ENCODE measurements around the gene LLGL2. TPM values are rescaled to one million over a fixed set of nuclear protein-coding genes. Genes with fewer than 3 reads are reported as not detected.

LLGL2 gene
- total RNA-seq, 1 donor from 2014 or later, result 34.4 TPM

DNA sequence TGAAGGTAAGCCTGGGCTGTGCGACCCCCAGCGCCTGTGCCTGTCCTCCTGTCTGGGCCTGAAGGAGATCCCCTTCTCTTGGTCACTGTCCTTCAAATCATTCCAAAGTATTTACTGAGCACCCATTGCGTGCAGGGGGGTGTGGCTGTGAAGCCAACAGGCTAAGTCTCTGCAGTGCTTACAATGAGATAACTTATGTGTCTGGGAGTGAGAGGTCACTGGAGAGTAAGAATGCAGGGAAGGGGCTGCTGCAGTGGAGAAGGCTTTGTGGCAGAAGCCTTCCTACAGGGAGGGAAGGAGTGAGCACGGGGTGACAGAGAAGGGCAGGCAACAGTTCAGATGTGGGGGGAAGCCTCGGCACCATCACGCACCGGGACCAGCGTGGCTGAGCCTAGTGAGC is 96.6 kb downstream of the LLGL2 start:
- H3K27ac Mint-ChIP-seq (ENCODE audit: unreplicated experiment), result no peak overlapping the region

DNA sequence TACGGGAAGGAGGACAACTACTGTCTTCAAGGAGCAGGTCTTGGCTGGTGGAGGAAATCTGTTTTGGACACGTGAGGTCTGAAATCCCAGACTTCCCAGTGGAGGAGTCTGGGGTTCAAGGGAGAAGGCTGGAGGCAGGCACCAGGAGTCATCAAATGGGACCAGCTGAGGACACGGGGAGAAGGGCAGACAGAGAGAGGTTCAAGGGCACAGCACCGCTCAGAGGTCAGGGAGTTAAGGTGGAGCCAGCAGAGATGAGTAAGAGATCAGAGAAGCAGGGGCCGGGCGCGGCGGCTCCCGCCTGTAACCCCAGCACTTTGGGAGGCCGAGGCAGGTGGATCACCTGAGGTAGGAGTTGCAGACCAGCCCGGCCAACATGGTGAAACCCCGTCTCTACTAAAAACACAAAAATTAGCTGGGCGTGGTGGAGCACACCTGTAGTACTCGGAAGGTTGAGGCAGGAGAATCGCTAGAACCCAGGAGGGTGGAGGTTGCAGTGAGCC is 97.3 kb downstream of the LLGL2 start:
- peak overlapping the region; percentile 7 for H3K27ac Mint-ChIP-seq (ENCODE audit: unreplicated experiment)

More for the DNA sequence above, 96.6 kb downstream of the LLGL2 start:
- H3K9me3 Mint-ChIP-seq (ENCODE audit: unreplicated experiment), result no peaks in the 10 kb centered on the region
- no peak for DNase-seq (ENCODE audit: low spot score)
- TF ChIP-seq, protein P1, sequence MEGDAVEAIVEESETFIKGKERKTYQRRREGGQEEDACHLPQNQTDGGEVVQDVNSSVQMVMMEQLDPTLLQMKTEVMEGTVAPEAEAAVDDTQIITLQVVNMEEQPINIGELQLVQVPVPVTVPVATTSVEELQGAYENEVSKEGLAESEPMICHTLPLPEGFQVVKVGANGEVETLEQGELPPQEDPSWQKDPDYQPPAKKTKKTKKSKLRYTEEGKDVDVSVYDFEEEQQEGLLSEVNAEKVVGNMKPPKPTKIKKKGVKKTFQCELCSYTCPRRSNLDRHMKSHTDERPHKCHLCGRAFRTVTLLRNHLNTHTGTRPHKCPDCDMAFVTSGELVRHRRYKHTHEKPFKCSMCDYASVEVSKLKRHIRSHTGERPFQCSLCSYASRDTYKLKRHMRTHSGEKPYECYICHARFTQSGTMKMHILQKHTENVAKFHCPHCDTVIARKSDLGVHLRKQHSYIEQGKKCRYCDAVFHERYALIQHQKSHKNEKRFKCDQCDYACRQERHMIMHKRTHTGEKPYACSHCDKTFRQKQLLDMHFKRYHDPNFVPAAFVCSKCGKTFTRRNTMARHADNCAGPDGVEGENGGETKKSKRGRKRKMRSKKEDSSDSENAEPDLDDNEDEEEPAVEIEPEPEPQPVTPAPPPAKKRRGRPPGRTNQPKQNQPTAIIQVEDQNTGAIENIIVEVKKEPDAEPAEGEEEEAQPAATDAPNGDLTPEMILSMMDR (IDR thresholded peaks at IDR 0.05; ENCODE audit: unreplicated experiment), result no peak
- peak overlapping the region; percentile 56 for H3K4me3 Mint-ChIP-seq (ENCODE audit: unreplicated experiment)
- H3K36me3 Mint-ChIP-seq (ENCODE audit: low read depth, unreplicated experiment), result peaks cover 15% of the 10 kb centered on the region
- H3K27me3 Mint-ChIP-seq (ENCODE audit: unreplicated experiment), result peaks cover 20% of the 10 kb centered on the region
- no peaks in the 10 kb centered on the region for H3K4me1 Mint-ChIP-seq (ENCODE audit: unreplicated experiment)

DNA sequence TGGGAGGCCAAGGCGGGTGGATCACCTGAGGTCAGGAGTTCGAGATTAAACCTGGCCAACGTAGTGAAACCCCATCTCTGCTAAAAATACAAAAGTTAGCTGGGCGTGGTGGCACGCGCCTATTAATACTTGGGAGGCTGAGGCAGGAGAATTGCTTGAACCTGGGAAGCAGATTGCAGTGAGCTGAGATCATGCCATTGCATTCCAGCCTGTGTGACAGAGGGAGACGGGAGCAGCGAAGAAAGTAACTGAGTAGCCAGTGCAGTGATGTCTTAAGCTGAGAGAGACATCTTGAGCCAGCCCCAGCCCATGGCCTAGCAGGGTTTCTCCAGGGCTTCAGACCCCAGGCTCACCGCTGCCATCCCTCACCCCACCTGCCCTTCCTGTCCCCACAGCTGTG is 97.9 kb downstream of the LLGL2 start:
- Mint-ChIP-seq H3K9me3 (ENCODE audit: unreplicated experiment) (no peaks in the 10 kb centered on the region), H3K4me3 (ENCODE audit: unreplicated experiment) (no peak overlapping the region), H3K27me3 (ENCODE audit: unreplicated experiment) (peaks cover 16% of the 10 kb centered on the region), H3K4me1 (ENCODE audit: unreplicated experiment) (no peaks in the 10 kb centered on the region), H3K27ac (ENCODE audit: unreplicated experiment) (no peak overlapping the region), H3K36me3 (ENCODE audit: low read depth, unreplicated experiment) (peaks cover 10% of the 10 kb centered on the region)
- DNase-seq (ENCODE audit: low spot score), result no peak
- TF ChIP-seq, protein P1 (IDR thresholded peaks at IDR 0.05; ENCODE audit: unreplicated experiment), result no peak

More for the DNA sequence above, 97.3 kb downstream of the LLGL2 start:
- Mint-ChIP-seq H3K36me3 (ENCODE audit: low read depth, unreplicated experiment) (peaks cover 10% of the 10 kb centered on the region), H3K9me3 (ENCODE audit: unreplicated experiment) (no peaks in the 10 kb centered on the region), H3K4me1 (ENCODE audit: unreplicated experiment) (no peaks in the 10 kb centered on the region), H3K4me3 (ENCODE audit: unreplicated experiment) (peak overlapping the region; percentile 56), H3K27me3 (ENCODE audit: unreplicated experiment) (peaks cover 20% of the 10 kb centered on the region)
- no peak for DNase-seq (ENCODE audit: low spot score)
- TF ChIP-seq, protein P1 (IDR thresholded peaks at IDR 0.05; ENCODE audit: unreplicated experiment), result no peak

DNA sequence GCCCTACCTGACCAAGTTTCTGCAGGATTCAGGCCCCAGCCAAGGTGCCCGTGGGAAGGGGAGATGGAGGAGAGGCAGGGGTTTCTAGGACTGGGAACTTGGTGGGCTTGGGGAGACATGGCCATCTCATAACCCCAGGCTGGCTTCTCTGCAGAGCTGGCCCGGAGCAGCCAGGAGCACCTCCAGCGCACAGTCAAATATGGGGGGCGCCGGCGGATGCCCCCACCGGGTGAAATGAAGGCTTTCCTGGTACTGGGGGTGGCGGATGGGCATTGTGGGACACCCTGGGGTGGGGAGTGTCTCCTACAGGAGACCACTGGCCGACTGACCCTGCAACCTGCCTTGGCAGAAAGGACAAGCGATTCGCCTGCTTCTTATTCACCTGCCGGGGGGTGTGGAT is 98.5 kb downstream of the LLGL2 start:
- H3K4me1 Mint-ChIP-seq (ENCODE audit: unreplicated experiment), result no peaks in the 10 kb centered on the region
- DNase-seq (ENCODE audit: low spot score), result no peak
- TF ChIP-seq, protein P1 (IDR thresholded peaks at IDR 0.05; ENCODE audit: unreplicated experiment), result no peak
- no peak overlapping the region for H3K27ac Mint-ChIP-seq (ENCODE audit: unreplicated experiment)
- H3K36me3 Mint-ChIP-seq (ENCODE audit: low read depth, unreplicated experiment), result peaks cover 10% of the 10 kb centered on the region
- H3K27me3 Mint-ChIP-seq (ENCODE audit: unreplicated experiment), result peaks cover 11% of the 10 kb centered on the region
- H3K4me3 Mint-ChIP-seq (ENCODE audit: unreplicated experiment), result no peak overlapping the region
- no peaks in the 10 kb centered on the region for H3K9me3 Mint-ChIP-seq (ENCODE audit: unreplicated experiment)

Small RNA genes lying within 50 kb of the gene (microRNA-seq; reads per million reads assigned to microRNA genes)
- 2.6 reads per million, percentile 35 among the genes with 10 or more reads in this experiment for gene MIR6785 (ENCODE audit: unreplicated experiment)

Other genes starting within 250 kb of the LLGL2 start
- gene SLC25A19, start 236.3 kb upstream of the LLGL2 start, total RNA-seq (ENCODE audit: unreplicated experiment), result 2.9 TPM
- 95.0 TPM for gene GRB2, start 120.0 kb upstream of the LLGL2 start, total RNA-seq (ENCODE audit: unreplicated experiment)
- 111 TPM for gene TMEM94, start 69.1 kb upstream of the LLGL2 start, total RNA-seq (ENCODE audit: unreplicated experiment)
- 47.8 TPM for gene CASKIN2, start 10.2 kb upstream of the LLGL2 start, total RNA-seq (ENCODE audit: unreplicated experiment)
- 18.8 TPM for gene TSEN54, start 9.2 kb upstream of the LLGL2 start, total RNA-seq (ENCODE audit: unreplicated experiment)
- gene MYO15B, start 62.1 kb downstream of the LLGL2 start, total RNA-seq (ENCODE audit: unreplicated experiment), result 224 TPM
- gene SMIM5, start 107.7 kb downstream of the LLGL2 start, total RNA-seq (ENCODE audit: unreplicated experiment), result 1.1 TPM
- 40.2 TPM for gene RECQL5, start 141.5 kb downstream of the LLGL2 start, total RNA-seq (ENCODE audit: unreplicated experiment)
- 125 TPM for gene SAP30BP, start 141.6 kb downstream of the LLGL2 start, total RNA-seq (ENCODE audit: unreplicated experiment)
- gene ITGB4, start 195.8 kb downstream of the LLGL2 start, total RNA-seq (ENCODE audit: unreplicated experiment), result 0.54 TPM
- 18.0 TPM for gene GALK1, start 239.5 kb downstream of the LLGL2 start, total RNA-seq (ENCODE audit: unreplicated experiment)

Measured in endothelial cell (in vitro differentiated cells).